ENCODE measurements around the gene VKORC1.

VKORC1 gene

GRCh38 chr16:31073142-31073969, 21.2 kb downstream of the VKORC1 start:
- peak overlapping the region; percentile 92 for H4K8ac ChIP-seq (ENCODE audit: low read length)
- peak overlapping the region; percentile 82 to 87 for H3K4me3 ChIP-seq (ENCODE audit: insufficient read depth in 1 of 2, low read depth in 1 of 2, low read length in 2 of 2)
- peak overlapping the region; percentile 92 for H2AFZ ChIP-seq (ENCODE audit: low read depth, low read length)
- under 1% methylated on average over 72 of the region's 83 CpGs for WGBS
- peak overlapping the region; percentile 94 for H3K9ac ChIP-seq (ENCODE audit: low read length)
- peak overlapping the region; percentile 91 for H4K91ac ChIP-seq (ENCODE audit: low read length)
- peak overlapping the region in 1 of 2 experiments; percentile 90 for H3K23ac ChIP-seq (ENCODE audit: low read length in 2 of 2)
- H3K4ac ChIP-seq (ENCODE audit: low read depth in 1 of 2, low read length in 2 of 2): peak overlapping the region; percentile 98 to 99
- no peaks in the 10 kb centered on the region for H3K9me3 ChIP-seq (ENCODE audit: control insufficient read depth, low read length)
- H2BK5ac ChIP-seq (ENCODE audit: low read depth, low read length, poor library complexity, severe bottlenecking): peak overlapping the region; percentile 92
- peak overlapping the region; percentile 91 for H2BK15ac ChIP-seq (ENCODE audit: low read depth, poor library complexity, severe bottlenecking)
- peaks cover 25 to 26% of the 10 kb centered on the region in 2 experiments for H3K36me3 ChIP-seq (ENCODE audit: control insufficient read depth in 1 of 2, insufficient read depth in 2 of 2, low read depth in 1 of 2, low read length in 2 of 2)
- peak overlapping the region; percentile 81 for H3K4me2 ChIP-seq (ENCODE audit: low read length, poor library complexity, severe bottlenecking)
- H3K18ac ChIP-seq (ENCODE audit: low read depth in 1 of 2, low read length in 2 of 2): peak overlapping the region; percentile 96 to 98
- no peak overlapping the region for H2BK12ac ChIP-seq (ENCODE audit: low read length in 2 of 2)
- H3K14ac ChIP-seq (ENCODE audit: low read length in 2 of 2): peak overlapping the region; percentile 92 to 99
- H2AK5ac ChIP-seq (ENCODE audit: low read length, severe bottlenecking): peak overlapping the region; percentile 70
- peaks cover 24% of the 10 kb centered on the region for H3K79me1 ChIP-seq (replicated peaks; ENCODE audit: low read length, poor library complexity, severe bottlenecking)
- peak overlapping the region; percentile 87 for H2BK120ac ChIP-seq (ENCODE audit: low read depth, low read length)
- no peaks in the 10 kb centered on the region for H3K27me3 ChIP-seq (ENCODE audit: control insufficient read depth in 1 of 2, insufficient read depth in 1 of 2, low read length in 2 of 2)
- H3K27ac ChIP-seq (ENCODE audit: low read length, poor library complexity, severe bottlenecking): peak overlapping the region; percentile 85
- DNase-seq: peak; percentile 95
- peaks cover 10% of the 10 kb centered on the region for H3K4me1 ChIP-seq (ENCODE audit: control insufficient read depth, insufficient read depth, low read depth, low read length)

DNA sequence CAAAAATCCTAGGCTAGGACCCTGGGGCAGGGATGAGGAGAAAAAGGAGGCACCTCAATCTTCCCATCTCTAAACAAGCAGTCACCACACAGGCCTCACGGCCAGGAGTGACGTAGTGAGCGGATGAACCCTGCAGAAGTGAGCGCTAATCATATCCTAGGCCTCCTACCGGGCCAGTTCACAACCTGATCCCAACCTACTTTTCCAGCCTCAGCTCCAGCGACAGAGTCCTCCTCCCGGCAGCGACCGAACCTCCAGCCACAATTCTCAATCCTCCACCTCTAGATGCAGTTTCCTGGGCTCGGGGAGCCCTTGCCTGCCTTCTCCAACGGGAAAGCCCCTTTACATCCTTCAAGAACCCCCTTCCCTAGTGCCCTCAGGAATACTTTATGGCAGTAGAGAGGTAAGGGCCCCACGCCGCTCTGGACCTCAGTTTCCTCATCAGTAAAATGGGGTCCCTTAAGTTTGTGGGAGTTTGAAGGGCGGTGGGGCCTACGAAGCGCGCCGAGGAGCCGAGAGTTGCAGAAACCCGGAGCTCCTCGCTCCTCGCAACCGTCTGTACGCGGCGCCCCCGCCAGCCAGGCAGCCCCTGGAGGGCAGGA, 22.0 kb downstream of the VKORC1 start:
- H2AFZ ChIP-seq (ENCODE audit: low read depth, low read length): peak overlapping the region; percentile 72
- peak; percentile 75 for DNase-seq
- no peak overlapping the region for H2AK5ac ChIP-seq (ENCODE audit: low read length, severe bottlenecking)
- H3K4me1 ChIP-seq (ENCODE audit: control insufficient read depth, insufficient read depth, low read depth, low read length): peaks cover 13% of the 10 kb centered on the region
- peak overlapping the region; percentile 91 for H4K8ac ChIP-seq (ENCODE audit: low read length)
- peak overlapping the region; percentile 94 for H3K9ac ChIP-seq (ENCODE audit: low read length)
- peak overlapping the region; percentile 68 for H3K27ac ChIP-seq (ENCODE audit: low read length, poor library complexity, severe bottlenecking)
- H3K18ac ChIP-seq (ENCODE audit: low read depth in 1 of 2, low read length in 2 of 2): peak overlapping the region; percentile 74 to 98
- no peak overlapping the region for H2BK15ac ChIP-seq (ENCODE audit: low read depth, poor library complexity, severe bottlenecking)
- under 1% methylated on average over 27 of the region's 27 CpGs for WGBS
- peaks cover 17 to 19% of the 10 kb centered on the region in 2 experiments for H3K36me3 ChIP-seq (ENCODE audit: control insufficient read depth in 1 of 2, insufficient read depth in 2 of 2, low read depth in 1 of 2, low read length in 2 of 2)
- H2BK120ac ChIP-seq (ENCODE audit: low read depth, low read length): peak overlapping the region; percentile 22
- peak overlapping the region; percentile 22 for H2BK5ac ChIP-seq (ENCODE audit: low read depth, low read length, poor library complexity, severe bottlenecking)
- peak overlapping the region in 1 of 2 experiments; percentile 99 for H3K14ac ChIP-seq (ENCODE audit: low read length in 2 of 2)
- H3K9me3 ChIP-seq (ENCODE audit: control insufficient read depth, low read length): no peaks in the 10 kb centered on the region
- H3K27me3 ChIP-seq (ENCODE audit: control insufficient read depth in 1 of 2, insufficient read depth in 1 of 2, low read length in 2 of 2): no peaks in the 10 kb centered on the region
- H3K4me2 ChIP-seq (ENCODE audit: low read length, poor library complexity, severe bottlenecking): peak overlapping the region; percentile 81
- H3K23ac ChIP-seq (ENCODE audit: low read length in 2 of 2): peak overlapping the region in 1 of 2 experiments; percentile 90
- peak overlapping the region; percentile 82 to 87 for H3K4me3 ChIP-seq (ENCODE audit: insufficient read depth in 1 of 2, low read depth in 1 of 2, low read length in 2 of 2)
- H3K79me1 ChIP-seq (replicated peaks; ENCODE audit: low read length, poor library complexity, severe bottlenecking): peaks cover 20% of the 10 kb centered on the region
- peak overlapping the region; percentile 69 to 99 for H3K4ac ChIP-seq (ENCODE audit: low read depth in 1 of 2, low read length in 2 of 2)
- H2BK12ac ChIP-seq (ENCODE audit: low read length in 2 of 2): peak overlapping the region in 1 of 2 experiments; percentile 34
- H4K91ac ChIP-seq (ENCODE audit: low read length): peak overlapping the region; percentile 88

DNA sequence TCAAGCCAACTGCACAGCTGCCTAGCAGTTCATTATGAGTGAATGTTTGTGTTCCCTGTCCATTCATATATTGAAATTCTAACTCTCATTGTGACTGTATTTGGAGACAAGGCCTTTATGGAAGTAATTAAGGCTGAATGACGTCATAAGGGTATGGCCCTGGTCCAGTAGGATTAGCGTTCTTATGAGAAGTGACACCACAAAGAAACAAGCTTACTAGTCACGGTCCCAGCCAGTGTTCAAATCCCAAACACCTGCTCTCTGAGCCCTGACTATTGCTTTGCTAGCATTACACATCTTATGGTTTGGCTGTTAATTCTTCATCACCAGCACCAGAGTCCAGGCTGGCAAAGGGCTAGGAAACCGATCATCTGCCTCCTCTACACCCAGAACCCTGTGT, 22.7 kb downstream of the VKORC1 start:
- Histone ChIP-seq H3K9me3 (ENCODE audit: control insufficient read depth, low read length) (no peaks in the 10 kb centered on the region), H3K4me3 (ENCODE audit: insufficient read depth in 1 of 2, low read depth in 1 of 2, low read length in 2 of 2) (peak overlapping the region in 1 of 2 experiments; percentile 87), H3K79me1 (replicated peaks; ENCODE audit: low read length, poor library complexity, severe bottlenecking) (peaks cover 16% of the 10 kb centered on the region), H3K4me1 (ENCODE audit: control insufficient read depth, insufficient read depth, low read depth, low read length) (peaks cover 13% of the 10 kb centered on the region), H3K27ac (ENCODE audit: low read length, poor library complexity, severe bottlenecking) (peak overlapping the region; percentile 68), H3K14ac (ENCODE audit: low read length in 2 of 2) (no peak overlapping the region), H2AK5ac (ENCODE audit: low read length, severe bottlenecking) (peak overlapping the region; percentile 20), H3K4ac (ENCODE audit: low read depth in 1 of 2, low read length in 2 of 2) (peak overlapping the region in 1 of 2 experiments; percentile 0), H3K27me3 (ENCODE audit: control insufficient read depth in 1 of 2, insufficient read depth in 1 of 2, low read length in 2 of 2) (no peaks in the 10 kb centered on the region), H3K36me3 (ENCODE audit: control insufficient read depth in 1 of 2, insufficient read depth in 2 of 2, low read depth in 1 of 2, low read length in 2 of 2) (peaks cover 10 to 11% of the 10 kb centered on the region in 2 experiments), H4K91ac (ENCODE audit: low read length) (no peak overlapping the region), H2BK12ac (ENCODE audit: low read length in 2 of 2) (no peak overlapping the region), H2BK120ac (ENCODE audit: low read depth, low read length) (no peak overlapping the region), H3K23ac (ENCODE audit: low read length in 2 of 2) (peak overlapping the region in 1 of 2 experiments; percentile 64), H3K9ac (ENCODE audit: low read length) (peak overlapping the region; percentile 94), H2BK15ac (ENCODE audit: low read depth, poor library complexity, severe bottlenecking) (no peak overlapping the region), H4K8ac (ENCODE audit: low read length) (no peak overlapping the region), H2BK5ac (ENCODE audit: low read depth, low read length, poor library complexity, severe bottlenecking) (no peak overlapping the region), H3K4me2 (ENCODE audit: low read length, poor library complexity, severe bottlenecking) (peak overlapping the region; percentile 81), H3K18ac (ENCODE audit: low read depth in 1 of 2, low read length in 2 of 2) (no peak overlapping the region), H2AFZ (ENCODE audit: low read depth, low read length) (no peak overlapping the region)
- WGBS: 60% methylated on average over 4 of the region's 4 CpGs
- peak; percentile 58 for DNase-seq

DNA sequence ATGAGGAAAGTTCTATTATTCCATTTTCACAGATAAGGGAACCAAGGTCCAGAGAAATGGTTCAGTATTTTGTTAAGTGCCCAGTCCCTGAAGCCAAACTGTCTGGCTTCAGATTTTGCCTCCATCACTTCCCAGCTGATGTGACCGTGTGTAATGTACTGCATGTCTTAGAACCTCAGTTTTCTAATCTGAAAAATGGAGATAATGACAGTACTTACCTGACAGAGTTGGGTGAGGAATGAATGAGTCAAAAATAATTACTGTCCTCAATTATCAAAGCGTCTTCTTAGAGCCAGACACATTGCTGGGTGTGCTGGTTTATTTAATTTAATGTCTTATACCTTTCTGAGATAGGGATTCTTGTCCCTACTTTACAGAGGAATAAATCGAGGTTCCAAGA, 27.3 kb downstream of the VKORC1 start:
- Histone ChIP-seq H4K91ac (ENCODE audit: low read length) (no peak overlapping the region), H3K4me1 (ENCODE audit: control insufficient read depth, insufficient read depth, low read depth, low read length) (peaks cover 30% of the 10 kb centered on the region), H3K9me3 (ENCODE audit: control insufficient read depth, low read length) (no peaks in the 10 kb centered on the region), H4K8ac (ENCODE audit: low read length) (no peak overlapping the region), H3K79me1 (replicated peaks; ENCODE audit: low read length, poor library complexity, severe bottlenecking) (peaks cover 18% of the 10 kb centered on the region), H3K23ac (ENCODE audit: low read length in 2 of 2) (no peak overlapping the region), H3K36me3 (ENCODE audit: control insufficient read depth in 1 of 2, insufficient read depth in 2 of 2, low read depth in 1 of 2, low read length in 2 of 2) (peaks cover 12 to 18% of the 10 kb centered on the region in 2 experiments), H3K18ac (ENCODE audit: low read depth in 1 of 2, low read length in 2 of 2) (no peak overlapping the region), H3K27me3 (ENCODE audit: control insufficient read depth in 1 of 2, insufficient read depth in 1 of 2, low read length in 2 of 2) (no peaks in the 10 kb centered on the region), H2AFZ (ENCODE audit: low read depth, low read length) (no peak overlapping the region), H2BK5ac (ENCODE audit: low read depth, low read length, poor library complexity, severe bottlenecking) (no peak overlapping the region), H3K9ac (ENCODE audit: low read length) (no peak overlapping the region), H3K4me2 (ENCODE audit: low read length, poor library complexity, severe bottlenecking) (no peak overlapping the region), H2AK5ac (ENCODE audit: low read length, severe bottlenecking) (no peak overlapping the region), H3K4ac (ENCODE audit: low read depth in 1 of 2, low read length in 2 of 2) (no peak overlapping the region), H3K14ac (ENCODE audit: low read length in 2 of 2) (no peak overlapping the region), H2BK15ac (ENCODE audit: low read depth, poor library complexity, severe bottlenecking) (no peak overlapping the region), H3K4me3 (ENCODE audit: insufficient read depth in 1 of 2, low read depth in 1 of 2, low read length in 2 of 2) (no peak overlapping the region), H3K27ac (ENCODE audit: low read length, poor library complexity, severe bottlenecking) (no peak overlapping the region), H2BK120ac (ENCODE audit: low read depth, low read length) (no peak overlapping the region), H2BK12ac (ENCODE audit: low read length in 2 of 2) (no peak overlapping the region)
- WGBS: 98% methylated on average over 3 of the region's 3 CpGs
- DNase-seq: no peak
